ENCODE measurements around the gene ITIH5.
A peak's percentile ranks its signal among the peaks of the same experiment; 100 is the strongest.
"Not testable (repeated sequence)": the region's sequence is repeated elsewhere in the genome, so short reads cannot be mapped to it uniquely, and the experiment has no call there.

The ITIH5 gene

DNA sequence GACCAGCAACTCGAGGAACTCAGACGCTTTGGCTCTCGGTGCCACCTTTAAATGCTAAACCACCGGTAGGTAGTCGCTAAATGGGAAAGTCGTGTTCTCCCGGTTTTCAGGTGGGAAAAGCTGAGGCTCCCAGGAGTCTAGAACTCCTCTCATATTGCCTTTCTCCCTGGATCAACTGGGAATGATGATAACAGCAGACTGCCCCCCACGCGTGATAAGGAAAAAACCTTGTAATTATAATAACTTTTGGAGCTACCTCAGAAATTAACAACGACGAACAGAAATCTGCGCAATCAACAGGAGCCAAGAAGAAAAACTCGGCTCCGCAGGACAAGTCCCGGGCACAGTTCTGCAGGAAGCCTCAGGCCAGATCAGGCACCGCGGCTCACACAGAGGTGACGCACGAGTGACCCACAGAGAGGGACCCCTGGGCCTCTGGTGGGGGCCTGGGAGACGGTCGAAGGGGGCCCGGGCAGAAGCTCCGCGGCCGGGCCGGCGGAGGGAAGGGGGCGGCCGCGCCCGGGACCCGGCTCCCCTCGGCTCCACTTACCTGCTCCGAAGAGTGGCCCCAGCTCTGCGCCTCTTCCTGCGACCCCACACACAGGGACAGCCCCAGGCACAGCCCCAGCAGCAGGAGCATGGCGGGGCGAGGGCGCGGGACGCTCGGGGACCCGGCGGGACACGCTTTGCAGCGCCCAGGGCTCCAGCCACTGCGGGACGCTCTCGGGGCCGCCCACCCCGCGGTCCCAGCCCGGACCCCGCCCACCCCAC lies at the start of gene ITIH5:
Gene ITIH5 (minus strand): TSS at position 714 of the 771 bp plus-strand sequence. CDS start 74 bp downstream, at position 640.
- DNase-seq: no peak

DNA sequence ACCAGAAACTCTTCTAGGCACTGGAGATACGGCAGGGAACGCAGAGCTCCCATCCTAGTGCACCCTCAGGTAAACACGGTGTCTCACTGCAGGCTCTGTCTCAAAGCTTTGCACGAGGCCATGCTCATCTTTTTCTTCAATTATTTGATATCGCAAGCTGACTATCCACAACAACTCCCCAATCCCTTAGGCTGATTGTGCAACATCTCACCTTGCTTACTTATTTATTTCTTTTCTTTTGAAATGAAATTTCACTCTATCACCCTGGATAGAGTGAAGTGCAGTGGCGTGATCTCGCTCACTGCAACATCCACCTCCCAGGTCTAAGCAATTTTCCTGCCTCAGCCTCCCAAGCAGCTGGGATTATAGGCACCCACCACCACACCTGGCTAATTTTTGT lies 48.7 kb upstream of the ITIH5 start:
- DNase-seq: no peak

DNA sequence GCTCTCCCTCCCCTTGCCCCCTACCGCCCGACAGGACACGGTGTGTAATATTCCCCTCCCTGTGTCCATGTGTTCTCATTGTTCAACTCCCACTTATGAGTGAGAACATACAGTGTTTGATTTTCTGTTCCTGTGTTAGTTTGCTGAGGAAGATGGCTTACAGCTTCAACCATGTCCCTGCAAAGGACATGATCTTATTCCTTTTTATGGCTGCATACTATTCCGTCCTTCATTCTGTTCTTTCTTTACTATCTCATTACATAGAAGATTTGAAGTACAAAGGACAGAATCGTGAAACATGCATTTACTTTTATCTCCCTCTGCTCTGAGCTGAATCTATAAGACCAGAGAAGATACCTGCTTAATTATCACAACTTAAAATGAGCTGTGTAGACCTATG lies 44.3 kb upstream of the ITIH5 start:
- DNase-seq: not testable (repeated sequence)

DNA sequence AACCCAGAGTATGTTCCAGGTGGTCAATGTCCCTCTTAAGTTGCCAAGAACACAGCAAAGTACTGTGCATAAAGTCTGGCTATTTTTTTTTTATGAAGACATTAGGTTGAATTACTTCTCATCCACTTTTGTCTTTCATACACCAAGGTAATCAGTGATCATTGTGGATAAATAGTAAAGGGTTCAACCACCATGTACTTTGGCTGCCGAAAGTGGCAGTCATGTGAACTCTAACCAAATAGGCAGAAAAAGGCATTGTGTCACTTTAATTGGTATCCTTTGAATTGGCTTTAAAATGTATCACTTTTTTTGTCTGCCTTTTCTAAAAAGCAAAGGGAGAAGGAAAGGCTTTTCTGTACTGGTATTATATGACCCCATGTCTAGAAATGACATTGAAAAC lies 43.7 kb upstream of the ITIH5 start:
- no peak for DNase-seq

DNA sequence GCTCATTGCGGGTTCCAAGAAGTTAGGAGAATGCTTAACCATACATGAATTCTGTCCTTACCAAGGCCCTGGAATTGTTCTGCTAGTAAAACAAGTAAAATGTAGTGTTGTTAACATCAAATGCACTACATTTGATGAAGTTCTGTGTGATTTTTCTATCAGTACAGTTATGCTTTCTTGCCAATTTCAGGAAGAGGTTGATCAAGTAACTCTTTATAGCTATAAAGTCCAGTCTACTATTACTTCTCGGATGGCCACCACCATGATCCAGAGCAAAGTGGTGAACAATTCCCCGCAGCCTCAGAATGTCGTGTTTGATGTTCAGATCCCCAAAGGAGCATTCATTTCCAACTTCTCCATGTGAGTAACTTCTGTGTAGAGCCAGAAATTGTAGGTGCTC lies 42.1 kb upstream of the ITIH5 start:
- DNase-seq: no peak

DNA sequence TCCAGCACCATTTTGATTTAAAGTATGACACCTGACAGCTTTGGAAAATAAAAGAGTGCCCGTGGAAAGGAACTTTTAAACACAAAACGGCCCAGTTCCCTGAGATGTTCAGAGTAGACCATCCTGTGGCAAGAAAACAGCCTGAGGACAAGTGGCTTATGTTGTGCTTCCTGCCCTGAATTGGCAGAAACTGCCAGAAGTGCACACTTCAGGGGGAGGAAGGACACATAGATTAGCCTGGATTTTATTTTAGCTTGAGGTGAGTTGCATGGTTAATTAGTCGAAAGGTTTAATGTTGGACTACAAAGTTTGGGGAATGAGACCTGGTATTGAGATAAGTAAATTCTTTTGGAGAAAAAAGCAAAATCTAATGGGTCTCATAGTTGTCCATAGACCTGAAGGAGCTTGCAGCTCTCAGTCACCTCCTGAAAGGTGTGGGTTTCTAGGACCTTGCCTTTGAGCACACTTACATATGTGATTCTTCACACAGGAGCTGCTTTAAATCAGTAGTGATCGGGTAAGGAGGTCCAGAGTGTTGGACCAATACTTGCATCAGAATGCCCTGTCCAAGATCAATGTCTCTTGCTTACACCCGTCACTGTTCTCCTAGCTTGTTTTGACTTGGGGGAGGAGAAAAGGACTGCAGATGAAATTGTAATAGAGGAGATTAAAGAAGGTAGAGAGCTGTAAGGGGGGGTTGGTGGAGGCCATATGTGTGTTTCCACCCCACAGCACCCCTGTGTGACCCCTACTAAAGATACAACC lies 41.3 kb upstream of the ITIH5 start:
- DNase-seq: no peak

DNA sequence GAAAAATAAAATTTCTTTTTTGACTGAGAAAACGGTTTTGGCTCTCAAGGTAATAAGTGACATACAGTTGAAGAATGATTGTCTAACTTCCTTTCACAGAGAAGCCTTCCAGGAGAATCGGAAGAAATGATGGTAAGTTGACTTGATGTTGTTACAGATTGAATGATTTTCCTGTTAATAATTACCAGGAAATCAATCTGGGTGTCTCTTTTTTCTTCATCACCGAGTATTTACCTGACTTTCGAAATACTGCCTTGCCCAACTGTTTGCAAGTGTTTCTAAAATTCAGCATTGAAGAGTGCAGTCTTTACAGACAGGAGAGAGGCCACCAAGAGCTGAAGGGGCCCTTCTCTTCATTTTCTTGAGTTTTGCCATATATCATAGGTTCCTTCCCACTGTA lies 40.3 kb upstream of the ITIH5 start:
- DNase-seq: no peak

DNA sequence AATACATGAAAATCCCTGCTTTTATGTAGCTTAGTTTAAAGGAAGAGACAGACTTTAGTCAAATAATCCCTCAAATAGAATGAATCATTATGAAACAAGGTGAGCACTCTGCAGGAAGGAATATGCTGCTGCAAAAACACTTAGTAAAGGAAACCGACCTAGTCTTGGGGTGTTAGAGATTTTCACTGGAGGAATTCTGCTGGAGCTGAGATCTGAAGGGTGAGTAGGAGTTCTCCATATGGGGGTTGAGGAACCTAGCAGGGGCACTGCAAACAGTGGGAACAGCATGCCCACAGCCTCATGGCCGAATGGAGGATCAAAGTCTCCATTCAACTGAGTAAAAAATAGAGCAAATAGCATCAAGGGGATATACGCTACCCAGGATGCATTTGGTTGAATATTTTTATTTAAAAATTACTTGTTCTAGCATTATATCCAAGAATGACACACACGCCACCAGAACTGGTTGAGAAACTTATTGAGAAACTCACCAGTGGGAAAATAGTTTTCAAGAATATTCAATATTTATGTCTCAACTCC lies 39.8 kb upstream of the ITIH5 start:
- no peak for DNase-seq

DNA sequence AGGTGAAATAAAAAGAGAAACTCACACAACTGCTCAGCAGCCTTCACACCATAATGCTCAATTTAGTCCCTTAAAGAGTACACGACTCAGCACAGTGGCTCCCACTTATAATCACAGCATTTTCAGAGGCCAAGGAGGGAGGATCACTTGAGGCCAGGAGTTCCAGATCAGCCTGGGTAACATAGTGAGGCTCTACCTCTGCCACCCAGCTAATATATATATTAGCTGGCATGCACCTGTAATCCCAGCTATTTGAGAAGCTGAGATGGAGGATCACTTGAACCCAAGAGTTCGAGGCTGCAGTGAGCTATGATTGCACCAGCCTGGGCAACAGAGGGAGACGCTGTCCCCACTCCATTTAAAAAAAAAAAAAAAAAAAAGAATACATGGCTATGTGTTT lies 38.6 kb upstream of the ITIH5 start:
- no peak for DNase-seq

DNA sequence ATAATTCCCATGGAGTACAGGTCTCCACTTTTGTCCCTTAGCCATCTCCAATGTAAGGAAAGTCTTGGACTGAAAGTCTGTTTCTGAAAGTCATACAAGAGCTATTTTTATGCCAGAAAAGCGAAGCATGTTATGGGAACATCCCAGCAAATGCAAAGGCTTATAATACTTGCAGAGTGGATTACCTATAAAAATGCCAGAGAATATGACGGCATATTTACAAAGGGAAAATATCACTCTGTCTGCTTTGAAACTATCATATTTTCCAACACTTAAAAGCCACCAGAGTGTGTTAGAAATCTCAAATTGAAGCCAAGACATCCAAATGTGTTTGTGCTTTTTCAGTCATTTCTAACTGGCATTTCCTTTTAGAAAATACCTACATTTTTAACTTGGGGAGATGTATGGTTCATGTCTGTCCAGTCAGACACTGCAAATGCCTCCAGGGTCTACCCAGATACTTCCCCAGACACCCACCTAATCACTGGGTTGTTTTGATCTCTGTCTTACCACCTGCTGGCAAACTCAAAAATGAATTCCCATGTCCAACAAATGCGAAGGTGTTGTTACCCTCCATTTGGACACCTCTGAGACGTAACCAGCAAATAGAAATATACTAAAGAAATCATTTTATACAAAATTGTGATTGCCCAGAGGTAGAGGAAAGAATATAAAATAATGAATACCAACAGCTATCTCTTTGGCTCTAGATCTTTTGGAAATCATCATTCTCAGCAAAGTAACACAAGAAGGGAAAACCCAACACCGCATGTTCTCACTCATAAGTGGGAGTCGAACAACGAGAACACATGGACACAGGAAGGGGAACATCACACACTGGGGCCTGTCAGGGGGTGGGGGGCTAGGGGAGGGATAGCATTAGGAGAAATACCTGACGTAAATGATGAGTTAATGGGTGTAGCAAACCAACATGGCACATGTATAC lies 37.6 kb upstream of the ITIH5 start:
- DNase-seq: no peak

DNA sequence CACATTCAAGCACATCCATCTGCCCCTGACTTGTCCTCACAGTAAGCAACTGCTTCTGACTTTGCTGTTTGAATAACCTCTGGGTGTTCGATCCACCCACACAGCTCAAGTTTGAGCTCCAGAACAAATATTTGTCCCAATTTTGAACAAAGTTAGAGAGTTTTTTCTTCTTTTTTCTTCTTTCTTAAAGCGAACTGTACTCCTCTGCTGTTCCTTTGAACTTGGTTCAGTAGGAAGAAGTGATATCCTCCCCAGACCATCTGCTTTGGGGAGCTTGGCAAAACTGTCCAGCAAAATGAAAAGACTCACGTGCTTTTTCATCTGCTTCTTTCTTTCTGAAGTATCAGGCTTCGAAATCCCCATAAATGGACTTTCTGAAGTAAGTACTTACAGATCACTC lies 36.4 kb upstream of the ITIH5 start, which contains the start of gene ITIH2:
Gene ITIH2 (plus strand): TSS at position 177 of the 400 bp plus-strand sequence. CDS start 119 bp downstream, at position 296.
- no peak for DNase-seq

DNA sequence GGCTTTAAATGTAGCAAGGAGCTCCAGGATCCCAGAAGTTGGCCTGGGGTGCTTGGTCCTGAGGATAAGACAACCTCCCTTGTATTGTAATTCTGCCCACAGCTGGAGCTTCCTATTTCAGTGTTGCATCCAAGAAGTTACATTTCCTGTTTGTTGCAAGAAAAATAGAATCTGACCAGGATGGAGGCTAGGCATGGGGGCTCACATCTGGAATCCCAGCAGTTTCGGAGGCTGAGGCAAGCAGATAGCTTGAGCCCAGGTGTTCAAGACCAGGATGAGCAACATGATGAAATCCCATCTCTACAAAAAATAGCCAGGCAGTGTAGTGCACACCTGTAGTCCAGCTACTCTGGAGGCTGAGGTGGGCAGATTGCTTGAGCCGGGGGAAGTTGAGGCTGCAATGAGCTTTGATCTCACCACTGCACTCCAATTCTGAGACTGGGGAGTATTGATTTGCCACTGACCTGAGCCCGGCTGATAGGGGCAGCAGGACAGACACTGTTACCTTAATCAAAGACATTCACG lies 35.6 kb upstream of the ITIH5 start:
- DNase-seq: no peak

DNA sequence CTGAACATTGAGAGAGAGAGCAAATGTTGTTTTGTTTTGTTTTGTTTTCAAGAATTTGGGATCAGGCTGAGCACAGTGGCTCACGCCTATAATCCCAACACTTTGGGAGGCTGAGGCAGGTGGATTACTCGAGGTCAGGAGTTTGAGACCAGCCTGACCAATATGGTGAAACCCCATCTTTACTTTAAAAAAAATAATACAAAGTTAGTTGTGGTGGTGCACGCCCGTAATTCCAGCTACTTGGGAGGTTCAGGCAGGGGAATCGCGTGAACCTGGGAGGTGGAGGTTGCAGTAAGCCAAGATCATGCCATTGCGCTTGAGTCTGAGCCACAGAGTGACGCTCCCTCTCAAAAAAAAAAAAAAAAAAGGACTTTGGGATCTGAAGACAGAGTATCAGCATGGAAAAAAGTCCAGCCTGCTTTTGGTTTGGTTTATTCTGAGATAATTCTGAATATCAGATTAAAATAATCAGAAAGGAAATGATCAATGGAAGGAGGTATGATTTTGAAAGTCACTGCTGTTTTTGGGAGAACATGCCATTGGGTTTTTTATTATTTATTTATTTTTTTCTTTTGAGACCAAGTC lies 34.5 kb upstream of the ITIH5 start:
- DNase-seq: no peak

DNA sequence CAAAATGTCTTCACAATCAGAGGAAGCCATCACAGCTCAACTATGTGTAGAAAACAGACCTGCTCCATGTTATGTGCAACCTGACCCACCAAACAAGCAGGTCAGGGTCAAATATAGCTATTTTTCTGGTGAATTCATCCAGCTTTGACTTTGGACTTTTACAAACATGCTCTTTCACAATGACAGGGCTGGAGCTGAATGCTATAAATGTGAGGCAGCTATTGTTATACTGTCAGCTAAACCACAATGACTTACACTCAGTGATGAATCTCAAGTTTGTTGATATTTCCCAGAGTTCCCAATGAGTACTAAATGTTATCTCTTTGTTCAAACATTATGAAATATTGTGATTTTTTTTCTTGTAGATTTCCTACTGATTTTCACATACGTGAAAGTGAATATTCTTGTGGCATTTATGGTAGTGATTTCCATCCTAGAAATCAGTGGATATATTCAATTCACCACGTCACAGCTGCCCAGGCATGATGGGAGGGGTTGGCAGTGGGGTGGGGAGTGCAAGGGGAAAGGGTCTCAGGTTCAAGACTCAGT lies 33.9 kb upstream of the ITIH5 start:
- no peak for DNase-seq

DNA sequence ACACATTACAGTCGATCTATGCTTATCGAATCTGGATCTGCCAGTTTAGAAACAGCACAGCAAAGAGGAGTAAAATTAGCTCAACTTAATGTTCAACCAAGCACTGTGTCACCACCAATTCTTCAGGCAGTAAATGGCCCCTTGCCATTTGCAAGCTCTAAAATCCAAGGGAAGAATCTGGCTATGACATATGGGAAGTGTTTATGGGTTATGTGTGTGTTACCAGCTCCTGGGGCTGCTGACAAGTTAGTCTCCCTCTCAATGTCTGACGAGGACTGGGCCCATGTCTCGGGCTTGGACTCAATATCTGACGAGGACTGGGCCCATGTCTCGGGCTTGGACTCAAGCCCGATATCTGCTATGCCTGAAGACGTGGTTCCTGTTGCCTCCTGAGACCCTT lies 30.7 kb upstream of the ITIH5 start:
- no peak for DNase-seq

DNA sequence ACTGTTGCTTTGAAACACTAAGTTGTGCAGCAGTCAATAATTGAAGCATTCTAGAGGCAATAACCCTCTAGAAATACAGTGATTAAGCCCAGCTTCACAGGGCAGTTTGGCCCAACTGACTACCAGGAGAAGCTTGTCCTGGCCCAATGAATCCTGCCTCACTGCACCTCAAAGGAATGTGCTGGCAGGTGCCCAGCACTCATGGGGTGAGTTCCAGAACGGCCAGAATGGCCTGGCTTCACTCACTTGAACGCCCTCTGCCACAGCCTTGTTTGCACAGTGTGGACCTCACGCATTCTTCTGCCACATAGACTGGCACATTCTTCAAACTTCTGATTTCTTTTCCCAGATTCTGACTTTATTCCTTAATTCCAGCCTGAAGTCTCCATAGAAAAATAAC lies 29.8 kb upstream of the ITIH5 start:
- DNase-seq: no peak

DNA sequence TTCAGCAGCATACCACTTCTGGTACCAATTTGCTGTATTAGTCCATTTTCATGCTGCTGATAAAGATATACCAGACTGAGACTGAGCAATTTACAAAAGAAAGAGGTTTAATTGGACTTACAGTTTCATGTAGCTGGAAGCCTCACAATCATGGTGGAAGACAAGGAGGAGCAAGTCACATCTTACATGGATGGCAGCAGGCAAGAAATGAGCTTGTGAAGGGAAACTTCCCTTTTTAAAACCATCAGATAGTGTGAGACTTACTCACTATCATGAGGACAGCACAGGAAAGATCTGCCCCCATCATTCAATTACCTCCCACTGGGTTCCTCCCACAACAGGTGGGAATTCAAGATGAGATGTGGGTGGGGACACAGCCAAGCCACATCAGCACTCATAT lies 26.4 kb upstream of the ITIH5 start:
- DNase-seq: not testable (repeated sequence)

DNA sequence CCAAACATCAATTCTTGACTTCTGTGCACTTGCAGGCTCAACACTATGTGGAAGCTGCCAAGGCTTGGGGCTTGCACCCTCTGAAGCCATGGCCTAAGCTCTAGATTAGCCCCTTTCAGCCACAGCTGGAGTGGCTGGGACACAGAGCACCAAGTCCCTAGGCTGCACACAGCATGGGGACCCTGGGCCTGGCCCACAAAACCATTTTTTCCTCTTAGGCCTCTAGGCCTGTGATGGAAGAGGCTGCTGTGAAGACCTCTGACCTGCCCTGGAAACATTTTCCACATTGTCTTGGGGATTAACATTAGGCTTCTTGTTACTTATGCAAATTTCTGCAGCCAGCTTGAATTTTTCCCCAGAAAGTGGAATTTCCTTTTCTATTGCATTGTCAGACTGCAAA lies 25.6 kb upstream of the ITIH5 start:
- not testable (repeated sequence) for DNase-seq

DNA sequence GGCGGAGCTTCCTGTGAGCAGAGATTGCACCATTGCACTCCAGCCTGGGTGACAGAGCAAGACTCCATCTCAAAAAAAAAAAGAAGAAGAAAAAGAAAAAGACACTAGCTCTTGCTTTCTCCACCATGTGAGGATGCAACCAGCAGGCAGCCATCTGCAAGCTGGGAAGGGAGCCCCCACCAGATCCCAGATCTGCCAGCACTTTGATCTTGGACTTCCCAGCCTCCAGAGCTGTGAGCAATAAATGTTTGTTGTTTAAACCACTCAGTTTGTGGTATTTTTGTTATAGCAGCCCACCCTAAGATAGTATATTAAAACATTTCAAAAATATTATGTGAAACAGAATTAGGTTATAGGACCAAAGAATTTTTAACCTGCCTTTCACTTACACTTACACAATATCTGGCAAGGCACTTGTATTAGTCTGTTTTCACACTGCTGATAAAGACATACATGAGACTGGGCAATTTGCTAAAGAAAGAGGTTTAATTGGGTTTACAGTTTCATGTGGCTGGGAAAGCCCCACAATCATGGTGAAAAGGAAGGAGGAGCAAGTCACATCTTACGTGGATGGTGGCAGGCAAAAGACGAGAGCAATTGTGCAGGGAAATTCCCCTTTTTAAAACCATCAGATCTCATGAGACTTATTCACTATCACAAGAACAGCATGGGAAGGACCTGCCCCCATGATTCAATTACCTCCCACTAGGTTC lies 24.3 kb upstream of the ITIH5 start:
- DNase-seq: not testable (repeated sequence)

DNA sequence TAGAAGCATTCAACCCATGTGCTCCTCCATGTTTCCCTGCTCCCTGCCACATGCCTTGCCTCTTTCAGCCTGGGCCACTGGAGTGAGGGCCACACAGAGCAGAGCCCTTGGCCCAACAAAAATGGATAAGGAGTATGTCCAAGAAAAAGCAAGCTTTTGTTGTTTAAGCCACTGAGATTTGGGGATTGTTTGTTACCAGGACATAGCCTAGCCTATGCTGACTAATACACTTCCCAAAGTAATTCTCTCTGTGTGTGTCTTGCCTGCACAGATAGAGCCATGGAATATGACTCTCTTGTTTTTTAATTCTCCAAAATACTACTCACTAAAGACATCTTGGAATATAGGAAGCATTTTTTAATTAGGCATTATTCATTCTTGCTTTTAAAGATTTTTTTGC lies 22.8 kb upstream of the ITIH5 start:
- no peak for DNase-seq

DNA sequence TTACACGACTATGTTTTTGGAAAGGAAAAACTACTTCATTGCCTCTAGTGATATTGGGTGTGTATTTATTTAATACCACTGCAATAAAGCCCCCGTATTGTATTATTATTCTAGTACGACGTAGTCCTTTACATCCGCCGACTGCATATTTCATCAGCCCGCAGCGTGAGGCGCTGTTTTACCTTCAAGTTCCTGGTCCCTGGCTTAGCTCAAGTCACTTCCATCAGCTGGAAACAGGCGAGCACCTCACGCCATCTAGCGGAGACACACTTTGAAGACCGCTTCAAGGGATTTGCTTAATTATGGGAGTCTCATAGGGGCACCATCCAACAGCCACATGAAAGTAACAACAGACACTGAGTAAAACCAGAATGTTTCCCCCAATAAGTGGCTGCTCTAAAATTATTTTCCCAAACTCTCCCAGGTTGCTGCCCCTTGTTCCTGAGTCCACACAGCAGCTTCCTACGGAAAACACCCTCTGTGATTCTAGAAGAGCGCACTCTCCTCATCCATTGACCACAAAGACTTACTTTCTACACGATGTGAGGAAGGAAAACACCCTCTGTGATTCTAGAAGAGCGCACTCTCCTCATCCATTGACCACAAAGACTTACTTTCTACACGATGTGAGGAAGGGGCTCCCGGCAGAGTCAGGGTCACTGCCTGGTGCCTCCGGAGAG lies 20.6 kb upstream of the ITIH5 start:
- peak; percentile 78 to 90 for DNase-seq
